Renal cortex interstitium (tissue), 11 donors: ENCODE measurements around the gene HDAC9. TPM values are rescaled to one million over a fixed set of nuclear protein-coding genes. Genes with fewer than 3 reads are reported as not detected.
A peak's percentile ranks its signal among the peaks of the same experiment; 100 is the strongest.

Experiments
- DNase-seq, 11 donors: peaks; one replicate each; pipeline ENCODE4 v3.0.0-alpha.2; 2013; ENCODE audit warnings: low read depth in 9 of 11, low spot score in 4 of 11; ENCODE audit errors: extremely low read depth in 1 of 11
- polyA plus RNA-seq, 3 donors: library from polyadenylated mRNA; unstranded; fragments of 120-200 nt; gene quantifications; one replicate each; pipeline ENCODE4 v1.2.1, GENCODE V29; 2013; ENCODE audit not compliant: insufficient read length in 3 of 3

Gene HDAC9
- polyA plus RNA-seq, 3 donors = 8.8 to 10.2 (median 9.6) TPM

GRCh38 chr7:18541871-18542212, 46.3 kb downstream of the HDAC9 start:
- DNase-seq = no peak

- no peak for DNase-seq
These were observed 51.0 kb downstream of the HDAC9 start for GRCh38 chr7:18546576-18546975.

- DNase-seq = no peak
These were observed 52.1 kb downstream of the HDAC9 start for GRCh38 chr7:18547509-18548187.

GRCh38 chr7:18548534-18548933, 53.0 kb downstream of the HDAC9 start:
- DNase-seq = no peak

GRCh38 chr7:18550574-18550973, 55.0 kb downstream of the HDAC9 start:
- no peak for DNase-seq

- no peak for DNase-seq
These were observed 56.9 kb downstream of the HDAC9 start for GRCh38 chr7:18552316-18552916.

- DNase-seq = no peak
These were observed 57.5 kb downstream of the HDAC9 start for GRCh38 chr7:18552943-18553604.

GRCh38 chr7:18553605-18554003, 58.1 kb downstream of the HDAC9 start:
- no peak for DNase-seq

GRCh38 chr7:18555120-18555519, 59.6 kb downstream of the HDAC9 start:
- DNase-seq = no peak

- no peak for DNase-seq
These were observed 60.4 kb downstream of the HDAC9 start for GRCh38 chr7:18555968-18556367.

- no peak for DNase-seq
These were observed 63.0 kb downstream of the HDAC9 start for GRCh38 chr7:18558503-18558902.

GRCh38 chr7:18558910-18559309, 63.4 kb downstream of the HDAC9 start:
- DNase-seq = no peak

GRCh38 chr7:18559756-18560155, 64.2 kb downstream of the HDAC9 start:
- DNase-seq = no peak

GRCh38 chr7:18564779-18565178, 69.2 kb downstream of the HDAC9 start:
- no peak for DNase-seq

GRCh38 chr7:18565337-18565736, 69.8 kb downstream of the HDAC9 start:
- no peak for DNase-seq

- DNase-seq = no peak
These were observed 70.7 kb downstream of the HDAC9 start for GRCh38 chr7:18566205-18566604.

GRCh38 chr7:18566829-18567228, 71.3 kb downstream of the HDAC9 start:
- DNase-seq = no peak

GRCh38 chr7:18570441-18570840, 74.9 kb downstream of the HDAC9 start:
- DNase-seq = no peak

- peak in 1 of 11 donors; percentile 29 for DNase-seq
These were observed 75.4 kb downstream of the HDAC9 start for GRCh38 chr7:18570890-18571478.

- DNase-seq = no peak
These were observed 76.6 kb downstream of the HDAC9 start for GRCh38 chr7:18572154-18572553.
